H1 (cell line): ENCODE data around the gene NPFFR2. TPM values are rescaled to one million over a fixed set of nuclear protein-coding genes. Genes with fewer than 3 reads are reported as not detected.
A peak's percentile ranks its signal among the peaks of the same experiment; 100 is the strongest.

Experiments
- CTCF ChIA-PET: fragments of 300-600 bp; sonication (Branson Sonifier 250); formaldehyde crosslinking; loops from one replicate; lab custom pipeline; 2021; ENCODE audit not compliant: partially characterized antibody; lab: Charles Lee
- POLR2A ChIA-PET: fragments of 300-600 bp; sonication (Branson Sonifier 250); formaldehyde crosslinking; loops from one replicate; lab custom pipeline; 2021; ENCODE audit warnings: inconsistent platforms; ENCODE audit not compliant: partially characterized antibody; lab: Charles Lee
- DNase-seq, 2 experiments: peaks; one replicate each; pipeline versions ENCODE4 v3.0.0 to v3.0.0-alpha.2; 2010 to 2022; ENCODE audit warnings: low spot score in 2 of 2, low read depth in 1 of 2, mixed read lengths in 1 of 2
- FAIRE-seq: peaks from 2 replicates; lab custom pipeline; 2011; peaks lifted over from hg19 to GRCh38; lab: Jason Lieb, UNC
- H2AFZ ChIP-seq: 2 replicates; pipeline ENCODE4 v1.8.1; 2012; ENCODE audit warnings: low read length, inconsistent platforms
- H2AK5ac ChIP-seq: 2 replicates; pipeline ENCODE4 v1.6.1; 2013; ENCODE audit warnings: low read depth, low read length
- H2BK120ac ChIP-seq: replicated peaks from 2 replicates; pipeline ENCODE3; 2013; ENCODE audit warnings: low read depth, low read length, inconsistent platforms
- H2BK12ac ChIP-seq: 2 replicates; pipeline ENCODE4 v1.6.1; 2013; ENCODE audit warnings: low read depth, low read length
- H2BK15ac ChIP-seq: 2 replicates; pipeline ENCODE4 v1.6.1; 2013; ENCODE audit warnings: low read length
- H2BK20ac ChIP-seq: 2 replicates; pipeline ENCODE4 v1.6.1; 2013; ENCODE audit warnings: low read length
- H2BK5ac ChIP-seq: 2 replicates; pipeline ENCODE4 v1.6.1; 2013; ENCODE audit warnings: low read depth, low read length
- H3K14ac ChIP-seq: 2 replicates; pipeline ENCODE4 v1.6.1; 2013; ENCODE audit warnings: inconsistent platforms; ENCODE audit not compliant: insufficient read length
- H3K18ac ChIP-seq: 2 replicates; pipeline ENCODE4 v1.6.1; 2013; ENCODE audit warnings: low read length; ENCODE audit errors: extremely low read depth
- H3K23ac ChIP-seq: 2 replicates; pipeline ENCODE4 v1.6.1; 2013; ENCODE audit warnings: inconsistent platforms; ENCODE audit not compliant: insufficient read length
- H3K23me2 ChIP-seq: 2 replicates; pipeline ENCODE4 v1.6.1; 2013; ENCODE audit warnings: low read depth, low read length
- H3K27ac ChIP-seq: 2 replicates; pipeline ENCODE4 v1.6.1; 2011; ENCODE audit warnings: low read depth, low read length, inconsistent platforms
- H3K27me3 ChIP-seq, 4 experiments: replicated peaks in 1 of 4; 1 replicate in 1 of 4; 2 replicates in 3 of 4; pipeline versions ENCODE4 v1.6.1 to v1.8.1; 2011 to 2013; ENCODE audit warnings: low read length in 3 of 4, mild to moderate bottlenecking in 3 of 4, inconsistent platforms in 2 of 4, mixed read lengths in 2 of 4, moderate library complexity in 1 of 4; ENCODE audit not compliant: control insufficient read depth in 3 of 4, insufficient read depth in 3 of 4; ENCODE audit errors: extremely low read depth in 1 of 4
- H3K36me3 ChIP-seq, 4 experiments: 2 replicates each; pipeline versions ENCODE4 v1.6.1 to v1.8.1; 2011 to 2013; ENCODE audit warnings: mild to moderate bottlenecking in 4 of 4, low read length in 3 of 4, moderate library complexity in 2 of 4, control low read depth in 1 of 4, inconsistent platforms in 1 of 4; ENCODE audit not compliant: insufficient read depth in 4 of 4, control insufficient read depth in 2 of 4
- H3K4ac ChIP-seq: replicated peaks from 2 replicates; pipeline ENCODE3; 2013; ENCODE audit warnings: low read length, low read depth, mixed read lengths, inconsistent platforms; ENCODE audit not compliant: insufficient read length
- H3K4me1 ChIP-seq, 4 experiments: replicated peaks in 1 of 4; 1 replicate in 1 of 4; 2 replicates in 3 of 4; pipeline versions ENCODE4 v1.6.1 to v1.8.1; 2011 to 2013; ENCODE audit warnings: low read length in 3 of 4, inconsistent platforms in 2 of 4, mixed read lengths in 1 of 4; ENCODE audit not compliant: insufficient read depth in 4 of 4, control insufficient read depth in 3 of 4
- H3K4me2 ChIP-seq, 2 experiments: 2 replicates each; pipeline versions ENCODE4 v1.6.1 to v1.8.1; 2011 to 2013; ENCODE audit warnings: low read depth in 2 of 2, low read length in 2 of 2, control low read depth in 1 of 2, inconsistent platforms in 1 of 2, mild to moderate bottlenecking in 1 of 2; ENCODE audit not compliant: insufficient read depth in 1 of 2
- H3K4me3 ChIP-seq, 4 experiments: fragments of 200-600, 300-600 bp in 1 of 4; sonication (generic), shearing (Covaris generic), sonication (Bioruptor Twin) in 1 of 4; 2 replicates each; pipeline versions ENCODE4 v1.5.1 to v1.8.1; 2011 to 2016; ENCODE audit warnings: low read length in 4 of 4, low read depth in 3 of 4, control low read depth in 2 of 4, inconsistent platforms in 2 of 4, mild to moderate bottlenecking in 2 of 4, mixed read lengths in 1 of 4, moderate library complexity in 1 of 4; ENCODE audit not compliant: insufficient read depth in 2 of 4; ENCODE audit errors: extremely low read depth in 1 of 4
- H3K56ac ChIP-seq: replicated peaks from 2 replicates; pipeline ENCODE3; 2013; ENCODE audit warnings: low read depth, mild to moderate bottlenecking, mixed read lengths, low read length, inconsistent platforms; ENCODE audit not compliant: insufficient read length
- H3K79me1 ChIP-seq: 2 replicates; pipeline ENCODE4 v1.6.1; 2013; ENCODE audit warnings: low read depth, low read length, control low read depth
- H3K79me2 ChIP-seq, 2 experiments: 2 replicates each; pipeline versions ENCODE4 v1.6.1 to v1.8.1; 2012 to 2013; ENCODE audit warnings: low read length in 2 of 2, mild to moderate bottlenecking in 2 of 2, inconsistent platforms in 1 of 2; ENCODE audit not compliant: insufficient read depth in 2 of 2, control insufficient read depth in 1 of 2
- H3K9ac ChIP-seq, 4 experiments: replicated peaks in 1 of 4; 1 replicate in 1 of 4; 2 replicates in 3 of 4; pipeline versions ENCODE4 v1.6.1 to v1.8.1; 2011 to 2013; ENCODE audit warnings: low read depth in 3 of 4, low read length in 3 of 4, control low read depth in 2 of 4, mild to moderate bottlenecking in 2 of 4, moderate library complexity in 2 of 4, inconsistent platforms in 1 of 4; ENCODE audit errors: extremely low read depth in 1 of 4
- H3K9me3 ChIP-seq, 2 experiments: 2 replicates each; pipeline versions ENCODE4 v1.6.1 to v1.8.1; 2012 to 2013; ENCODE audit warnings: mild to moderate bottlenecking in 2 of 2, moderate library complexity in 2 of 2, control low read depth in 1 of 2, inconsistent platforms in 1 of 2, low read depth in 1 of 2, low read length in 1 of 2, mixed read lengths in 1 of 2; ENCODE audit not compliant: insufficient read depth in 2 of 2
- H4K20me1 ChIP-seq, 2 experiments: replicated peaks in 1 of 2; 2 replicates each; pipeline versions ENCODE3 to v1.8.1; 2011 to 2013; ENCODE audit warnings: inconsistent platforms in 2 of 2, low read length in 2 of 2, mild to moderate bottlenecking in 1 of 2; ENCODE audit not compliant: insufficient read depth in 2 of 2, control insufficient read depth in 1 of 2
- H4K5ac ChIP-seq: 2 replicates; pipeline ENCODE4 v1.6.1; 2013; ENCODE audit warnings: low read length, low read depth, mixed read lengths, inconsistent platforms; ENCODE audit not compliant: insufficient read length
- H4K8ac ChIP-seq: 2 replicates; pipeline ENCODE4 v1.8.0; 2013; ENCODE audit warnings: mild to moderate bottlenecking, moderate library complexity, low read length, inconsistent platforms; ENCODE audit not compliant: insufficient read depth; ENCODE audit errors: extremely low read depth
- H4K91ac ChIP-seq: replicated peaks from 2 replicates; pipeline ENCODE3; 2013; ENCODE audit warnings: low read length, mixed read lengths, inconsistent platforms; ENCODE audit not compliant: insufficient read length
- ASH2L ChIP-seq: fragments of 200-600, 300-600 bp; sonication (generic); IDR thresholded peaks from one replicate; pipeline ENCODE4 v1.7.1; 2017; ENCODE audit warnings: low read length
- CHD2 ChIP-seq: IDR thresholded peaks from 2 replicates; pipeline ENCODE4 v1.6.1; 2012; ENCODE audit warnings: low read length, improper control_type of control experiment
- CREB1 ChIP-seq: IDR thresholded peaks from 2 replicates; pipeline ENCODE4 v1.6.1; 2012; ENCODE audit warnings: inconsistent platforms
- HDAC2 ChIP-seq, 2 experiments: fragments of 300-600 bp in 1 of 2; sonication (generic) in 1 of 2; IDR thresholded peaks; 2 replicates each; pipeline ENCODE4 v1.6.1; 2011 to 2012; ENCODE audit warnings: low read depth in 2 of 2, low read length in 2 of 2, mild to moderate bottlenecking in 2 of 2, moderate library complexity in 2 of 2, borderline replicate concordance in 1 of 2, inconsistent platforms in 1 of 2
- PHF8 ChIP-seq: fragments of 200-600 bp; sonication (generic); conservative IDR thresholded peaks from 2 replicates; pipeline ENCODE4 v1.7.1; 2012; ENCODE audit warnings: low read depth, mild to moderate bottlenecking, inconsistent platforms, low read length, moderate library complexity
- POLR2AphosphoS5 ChIP-seq: IDR thresholded peaks from 2 replicates; pipeline ENCODE4 v1.6.1; 2011; ENCODE audit warnings: low read depth, low read length
- RAD21 ChIP-seq, 2 experiments: IDR thresholded peaks in 1 of 2; conservative IDR thresholded peaks in 1 of 2; 2 replicates each; pipeline ENCODE4 v1.6.1; 2011; ENCODE audit warnings: low read depth in 2 of 2, low read length in 2 of 2, improper control_type of control experiment in 1 of 2, inconsistent platforms in 1 of 2, mild to moderate bottlenecking in 1 of 2, moderate library complexity in 1 of 2
- RBBP5 ChIP-seq: IDR thresholded peaks from 2 replicates; pipeline ENCODE4 v1.7.1; 2012; ENCODE audit warnings: low read depth, mild to moderate bottlenecking, inconsistent platforms, low read length, moderate library complexity, borderline replicate concordance
- SIX5 ChIP-seq: IDR thresholded peaks from 2 replicates; pipeline ENCODE4 v1.6.1; 2011; ENCODE audit warnings: mild to moderate bottlenecking, low read depth, low read length
- SUZ12 ChIP-seq: fragments of 200-600 bp; sonication (generic); IDR thresholded peaks from 2 replicates; pipeline ENCODE4 v1.6.1; 2012; ENCODE audit warnings: mild to moderate bottlenecking, inconsistent platforms, low read length, moderate library complexity, mixed read lengths
- USF2 ChIP-seq: IDR thresholded peaks from 2 replicates; pipeline ENCODE4 v1.6.1; 2011; ENCODE audit warnings: low read length, improper control_type of control experiment
- ZNF274 ChIP-seq: IDR thresholded peaks from 2 replicates; pipeline ENCODE4 v1.7.0; 2012; ENCODE audit warnings: low read length, borderline replicate concordance; ENCODE audit errors: extremely low read depth
- WGBS, 2 experiments: shearing (Covaris generic) in 1 of 2; methylation state at CpG; one replicate each; pipeline versions ENCODE4 v1.1.6 to v1.1.7; 2013 to 2015; ENCODE audit warnings: low lambda C conversion rate in 2 of 2, mixed read lengths in 2 of 2, inconsistent platforms in 1 of 2, low coverage in 1 of 2, missing lambda C conversion rate in 1 of 2; ENCODE audit not compliant: insufficient replicate concordance in 2 of 2, insufficient coverage in 1 of 2, insufficient read length in 1 of 2; ENCODE audit errors: extremely low coverage in 1 of 2, missing lambda C conversion rate in 1 of 2; 5-methylcytosine and 5-hydroxymethylcytosine counted together
- polyA plus RNA-seq, 7 experiments: library from polyadenylated mRNA; depleted of rRNA in 3 of 7; stranded (reverse) in 5 of 7; unstranded in 2 of 7; fragments of >200 nt in 5 of 7; fragments of 200-250 nt in 2 of 7; gene quantifications; 1 replicate in 5 of 7; 2 replicates in 1 of 7; 4 replicates in 1 of 7; pipeline versions ENCODE4 v1.2.1 to v1.2.3, GENCODE V29; 2011 to 2013; ENCODE audit warnings: missing spikeins in 2 of 7, mixed read lengths in 2 of 7
- total RNA-seq: library from RNA; stranded (reverse); fragmentation: NEBNext Ultra II Directional; extraction: Animal tissue kit (Norgen Biotek cat#: 25700); gene quantifications from 2 replicates; pipeline ENCODE4 v1.2.1, GENCODE V29; 2021

NPFFR2 gene
- total and polyA plus RNA-seq, 2 of the 8 experiments (the other 6 are each of a cell fraction or from before 2014, with no cell fraction given) = 0.26 to 0.53 TPM

- Histone ChIP-seq H3K23me2 (no peaks in the 10 kb centered on the region), H3K9me3 (peaks cover 19 to 20% of the 10 kb centered on the region in 2 experiments), H2BK15ac (no peak overlapping the region), H2AFZ (no peak overlapping the region), H3K27ac (no peak overlapping the region), H4K91ac (no peak overlapping the region), H3K18ac (no peak overlapping the region), H2BK12ac (no peak overlapping the region), H4K5ac (no peak overlapping the region), H3K79me1 (no peaks in the 10 kb centered on the region), H2AK5ac (no peak overlapping the region), H3K56ac (no peak overlapping the region), H3K4me1 (peaks cover 0 to 5% (median under 1%) of the 10 kb centered on the region in 4 experiments; a peak in 1 of 7 replicates), H2BK20ac (no peak overlapping the region), H3K23ac (no peak overlapping the region), H3K9ac (no peak overlapping the region), H4K20me1 (no peaks in the 10 kb centered on the region), H2BK5ac (no peak overlapping the region), H2BK120ac (no peak overlapping the region), H4K8ac (no peak overlapping the region), H3K4me2 (no peak overlapping the region), H3K14ac (no peak overlapping the region), H3K79me2 (no peaks in the 10 kb centered on the region), H3K36me3 (peaks cover 0 to 15% (median 0%) of the 10 kb centered on the region in 4 experiments; a peak in 2 of 8 replicates), H3K27me3 (no peaks in the 10 kb centered on the region), H3K4ac (no peak overlapping the region), H3K4me3 (peak overlapping the region in 1 of 4 experiments; percentile 22; a peak in 1 of 8 replicates)
- 92% methylated on average over 3 of the region's 3 CpGs; no CpG with 5 or more reads in 1 of the 2 experiments for WGBS, 2 experiments
- POLR2A ChIA-PET = no interaction called here
- CTCF ChIA-PET = no interaction called here
- FAIRE-seq (no peak), DNase-seq (no peak)
- no peak for TF ChIP-seq USF2
- TF ChIP-seq CREB1 = no peak
- TF ChIP-seq ZNF274 = no peak
- TF ChIP-seq POLR2AphosphoS5 = no peak
- no peak for TF ChIP-seq ASH2L
- no peak for TF ChIP-seq SUZ12
- TF ChIP-seq RBBP5 = no peak
- no peak for TF ChIP-seq HDAC2 (IDR thresholded peaks at IDR 0.05; ENCODE audit: borderline replicate concordance in 1 of 2, low read depth in 2 of 2, low read length in 2 of 2)
- TF ChIP-seq SIX5 = no peak
- no peak for TF ChIP-seq CHD2
- no peak for TF ChIP-seq PHF8
- no peak for TF ChIP-seq RAD21 (IDR thresholded peaks at IDR 0.05 in 1 of 2, conservative IDR thresholded peaks at IDR 0.05 in 1 of 2; ENCODE audit: low read depth in 2 of 2, low read length in 2 of 2)
Observed at GRCh38 chr4:72169861-72170260, 138.1 kb downstream of the NPFFR2 start.
